DND-41 (cell line): ENCODE results near the gene C1orf74.

ENCODE experiments used
- ATAC-seq: fragments of 200-7000 bp; cut with Tn5 transposase; 3 replicates; pipeline ENCODE4 v1.9.1; 2021; ENCODE audit warnings: low read depth; ENCODE audit not compliant: insufficient read depth
- DNase-seq: peaks from one replicate; pipeline ENCODE4 v3.0.0-alpha.2; 2020
- H2AFZ ChIP-seq: 2 replicates; pipeline ENCODE4 v1.6.0; 2012; ENCODE audit warnings: low read depth, low read length
- H3K27ac ChIP-seq: 2 replicates; pipeline ENCODE4 v1.5.1; 2012; ENCODE audit warnings: low read length, inconsistent platforms
- H3K27me3 ChIP-seq: fragments of 200-600 bp; sonication (generic); 2 replicates; pipeline ENCODE4 v1.6.0; 2012; ENCODE audit warnings: low read length, mild to moderate bottlenecking, inconsistent platforms; ENCODE audit not compliant: insufficient read depth, poor library complexity
- H3K36me3 ChIP-seq: 2 replicates; pipeline ENCODE4 v1.5.1; 2012; ENCODE audit warnings: low read length, inconsistent platforms; ENCODE audit not compliant: insufficient read depth
- H3K4me1 ChIP-seq: 2 replicates; pipeline ENCODE4 v1.5.1; 2012; ENCODE audit warnings: mild to moderate bottlenecking, low read length; ENCODE audit not compliant: insufficient read depth
- H3K4me2 ChIP-seq: 2 replicates; pipeline ENCODE4 v1.6.0; 2012; ENCODE audit warnings: mild to moderate bottlenecking, moderate library complexity, low read length, inconsistent platforms; ENCODE audit not compliant: insufficient read depth
- H3K4me3 ChIP-seq, 2 experiments: fragments of 200-600 bp in 1 of 2; shearing (Covaris generic) in 1 of 2; 2 replicates each; pipeline ENCODE4 v1.5.1; 2012 to 2016; ENCODE audit warnings: inconsistent platforms in 2 of 2, low read length in 2 of 2, mild to moderate bottlenecking in 2 of 2, low read depth in 1 of 2, moderate library complexity in 1 of 2
- H3K79me2 ChIP-seq: 2 replicates; pipeline ENCODE4 v1.6.0; 2012; ENCODE audit warnings: low read length, inconsistent platforms; ENCODE audit not compliant: insufficient read depth
- H3K9ac ChIP-seq: 2 replicates; pipeline ENCODE4 v1.6.0; 2012; ENCODE audit warnings: low read depth, mild to moderate bottlenecking, inconsistent platforms, low read length, moderate library complexity
- H3K9me3 ChIP-seq: 2 replicates; pipeline ENCODE4 v1.5.1; 2012; ENCODE audit warnings: low read length, moderate library complexity, mild to moderate bottlenecking, inconsistent platforms; ENCODE audit not compliant: insufficient read depth, severe bottlenecking
- H4K20me1 ChIP-seq: 2 replicates; pipeline ENCODE4 v1.6.0; 2012; ENCODE audit warnings: low read length; ENCODE audit not compliant: insufficient read depth
- EZH2 ChIP-seq: IDR thresholded peaks from 3 replicates; pipeline ENCODE4 v1.6.1; 2012; ENCODE audit warnings: borderline replicate concordance, low read depth, mild to moderate bottlenecking, moderate library complexity, low read length, inconsistent platforms; ENCODE audit not compliant: severe bottlenecking
- TF ChIP-seq, protein P1 (sequence below): IDR thresholded peaks from 2 replicates; pipeline ENCODE4 v1.5.1; 2012; ENCODE audit warnings: borderline replicate concordance, low read length, moderate library complexity, mild to moderate bottlenecking; ENCODE audit not compliant: poor library complexity, severe bottlenecking; ENCODE audit errors: extremely low read depth

C1orf74 gene

DNA sequence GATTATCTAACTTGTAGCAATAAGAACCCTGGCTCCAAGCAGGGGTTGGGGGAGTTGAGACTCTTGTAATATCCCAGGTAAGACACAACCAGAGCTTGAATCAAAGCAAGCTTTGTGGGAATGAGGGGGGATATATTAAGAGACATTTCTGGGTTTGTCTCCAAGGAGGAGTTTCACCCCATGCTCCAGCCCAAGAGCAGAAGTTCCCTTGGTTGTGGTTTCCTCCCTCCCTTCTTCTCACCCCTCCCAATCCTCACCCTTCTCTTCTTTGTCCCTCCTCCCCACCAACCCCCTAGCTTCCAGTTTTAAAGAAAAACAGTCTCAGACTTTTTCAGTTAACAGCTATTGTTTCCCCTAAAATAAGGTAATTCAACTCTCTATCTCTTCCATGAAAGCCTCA, 16.7 kb downstream of the C1orf74 start:
- H4K20me1 ChIP-seq = peaks cover 18% of the 10 kb centered on the region
- no peaks in the 10 kb centered on the region for H3K9me3 ChIP-seq
- TF ChIP-seq EZH2 = no peak
- TF ChIP-seq, protein P1, sequence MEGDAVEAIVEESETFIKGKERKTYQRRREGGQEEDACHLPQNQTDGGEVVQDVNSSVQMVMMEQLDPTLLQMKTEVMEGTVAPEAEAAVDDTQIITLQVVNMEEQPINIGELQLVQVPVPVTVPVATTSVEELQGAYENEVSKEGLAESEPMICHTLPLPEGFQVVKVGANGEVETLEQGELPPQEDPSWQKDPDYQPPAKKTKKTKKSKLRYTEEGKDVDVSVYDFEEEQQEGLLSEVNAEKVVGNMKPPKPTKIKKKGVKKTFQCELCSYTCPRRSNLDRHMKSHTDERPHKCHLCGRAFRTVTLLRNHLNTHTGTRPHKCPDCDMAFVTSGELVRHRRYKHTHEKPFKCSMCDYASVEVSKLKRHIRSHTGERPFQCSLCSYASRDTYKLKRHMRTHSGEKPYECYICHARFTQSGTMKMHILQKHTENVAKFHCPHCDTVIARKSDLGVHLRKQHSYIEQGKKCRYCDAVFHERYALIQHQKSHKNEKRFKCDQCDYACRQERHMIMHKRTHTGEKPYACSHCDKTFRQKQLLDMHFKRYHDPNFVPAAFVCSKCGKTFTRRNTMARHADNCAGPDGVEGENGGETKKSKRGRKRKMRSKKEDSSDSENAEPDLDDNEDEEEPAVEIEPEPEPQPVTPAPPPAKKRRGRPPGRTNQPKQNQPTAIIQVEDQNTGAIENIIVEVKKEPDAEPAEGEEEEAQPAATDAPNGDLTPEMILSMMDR = no peak
- peak overlapping the region; percentile 93 for H3K27ac ChIP-seq
- H3K9ac ChIP-seq = peak overlapping the region; percentile 68
- H3K79me2 ChIP-seq = peaks cover 6% of the 10 kb centered on the region; the same call in 1 of the 2 replicates
- no peak overlapping the region for H2AFZ ChIP-seq
- ATAC-seq (peak; percentile 33), DNase-seq (peak; percentile 68)
- peaks cover 35% of the 10 kb centered on the region for H3K36me3 ChIP-seq
- no peaks in the 10 kb centered on the region for H3K27me3 ChIP-seq
- H3K4me3 ChIP-seq = peak overlapping the region in 1 of 2 experiments; percentile 49; a peak in 2 of 4 replicates
- H3K4me2 ChIP-seq = peak overlapping the region; percentile 72
- H3K4me1 ChIP-seq = peaks cover 57% of the 10 kb centered on the region

DNA sequence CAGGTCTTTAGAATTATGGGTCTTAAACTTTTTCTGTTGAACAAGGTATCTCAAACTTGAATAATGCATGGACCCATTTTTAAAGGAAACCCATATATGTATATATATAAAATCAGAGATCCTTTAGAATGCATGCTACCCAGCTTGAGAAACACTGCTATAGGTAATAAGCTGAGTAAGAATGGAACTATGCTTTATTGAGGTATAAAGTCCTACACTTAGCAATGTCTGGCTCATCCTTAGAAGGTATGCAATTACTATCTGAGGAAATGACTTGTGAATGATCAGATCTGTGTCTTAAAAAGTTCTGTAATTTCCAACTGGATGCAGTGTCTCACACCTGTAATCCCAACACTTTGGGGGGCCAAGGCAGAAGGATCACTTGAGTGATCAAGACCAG, 17.3 kb downstream of the C1orf74 start:
- Histone ChIP-seq H3K4me3 (peak overlapping the region in 1 of 2 experiments; percentile 49; a peak in 2 of 4 replicates), H3K27ac (peak overlapping the region; percentile 93), H3K9me3 (no peaks in the 10 kb centered on the region), H3K9ac (peak overlapping the region; percentile 68; the same call in 1 of the 2 replicates), H4K20me1 (peaks cover 18% of the 10 kb centered on the region), H3K4me2 (peak overlapping the region; percentile 72), H2AFZ (no peak overlapping the region), H3K4me1 (peaks cover 57% of the 10 kb centered on the region), H3K36me3 (peaks cover 41% of the 10 kb centered on the region), H3K79me2 (peaks cover 6% of the 10 kb centered on the region; the same call in 1 of the 2 replicates), H3K27me3 (no peaks in the 10 kb centered on the region)
- DNase-seq = no peak
- TF ChIP-seq, protein P1 = no peak
- TF ChIP-seq EZH2 = no peak
- ATAC-seq = no peak

DNA sequence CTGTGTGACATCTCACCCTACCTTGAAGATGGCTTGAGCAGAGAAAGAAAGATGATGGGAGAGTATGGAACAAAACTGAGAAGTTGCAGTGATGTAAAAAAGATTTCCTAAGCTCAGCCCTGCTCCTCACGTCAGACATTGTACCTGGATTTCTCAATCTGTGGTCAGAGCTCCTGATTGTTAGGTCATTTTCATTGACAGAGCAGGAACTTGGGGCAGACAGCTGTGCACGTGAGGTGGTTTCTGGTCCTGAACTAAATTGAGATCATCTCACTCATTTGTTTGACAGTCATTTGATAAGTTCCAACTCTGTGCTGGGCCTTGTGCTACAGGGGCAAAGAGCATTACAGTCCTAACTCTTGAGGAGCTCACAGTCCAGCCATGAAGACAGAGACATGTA, 18.3 kb downstream of the C1orf74 start:
- Histone ChIP-seq H2AFZ (no peak overlapping the region), H3K27me3 (no peaks in the 10 kb centered on the region), H3K9ac (no peak overlapping the region), H3K4me3 (no peak overlapping the region), H4K20me1 (peaks cover 13% of the 10 kb centered on the region), H3K4me1 (peaks cover 57% of the 10 kb centered on the region), H3K36me3 (peaks cover 51% of the 10 kb centered on the region), H3K27ac (peak overlapping the region; percentile 30; the same call in 1 of the 2 replicates), H3K4me2 (peak overlapping the region; percentile 72), H3K79me2 (peaks cover 6% of the 10 kb centered on the region; the same call in 1 of the 2 replicates), H3K9me3 (no peaks in the 10 kb centered on the region)
- ATAC-seq (no peak), DNase-seq (no peak)
- no peak for TF ChIP-seq EZH2
- TF ChIP-seq, protein P1 = no peak
